Neural progenitor cell (in vitro differentiated cells): ENCODE measurements around the gene NTN3.

Source experiments
- EZH2 ChIP-seq: fragments of 200-600 bp; sonication (generic); IDR thresholded peaks from 2 replicates; pipeline ENCODE4 v1.6.1; 2017; ENCODE audit warnings: antibody characterized with exemption, mild to moderate bottlenecking, moderate library complexity
- EZH2phosphoT487 ChIP-seq: fragments of 200-600 bp; sonication (generic); IDR thresholded peaks from 2 replicates; pipeline ENCODE4 v1.6.1; 2017; ENCODE audit warnings: antibody characterized with exemption
- TF ChIP-seq, protein P1 (sequence below): fragments of 200-600 bp; sonication (generic); IDR thresholded peaks from 2 replicates; pipeline ENCODE4 v1.5.1; 2017; ENCODE audit warnings: antibody characterized with exemption, mild to moderate bottlenecking

DNA sequence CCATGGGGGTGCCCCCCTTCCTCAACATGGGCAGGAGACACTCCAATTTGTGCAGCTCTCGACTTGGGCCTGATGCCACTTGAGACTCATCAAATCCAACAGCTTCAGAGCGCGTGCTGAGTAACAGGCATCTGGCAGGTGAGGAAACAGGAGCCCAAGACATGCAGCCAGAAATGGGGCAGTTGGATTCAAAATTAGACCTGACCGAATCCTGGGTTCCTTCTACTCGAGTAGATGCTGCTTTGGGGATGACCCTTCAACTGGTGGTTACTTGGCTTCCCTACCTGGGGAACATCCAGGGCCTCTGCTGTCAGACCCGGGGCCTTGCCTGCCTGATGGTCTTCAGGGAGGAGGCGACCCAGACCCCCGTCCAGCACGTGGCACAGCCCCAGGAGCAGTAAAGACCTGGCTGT is 488 bp upstream of the NTN3 start:
- TF ChIP-seq, protein P1, sequence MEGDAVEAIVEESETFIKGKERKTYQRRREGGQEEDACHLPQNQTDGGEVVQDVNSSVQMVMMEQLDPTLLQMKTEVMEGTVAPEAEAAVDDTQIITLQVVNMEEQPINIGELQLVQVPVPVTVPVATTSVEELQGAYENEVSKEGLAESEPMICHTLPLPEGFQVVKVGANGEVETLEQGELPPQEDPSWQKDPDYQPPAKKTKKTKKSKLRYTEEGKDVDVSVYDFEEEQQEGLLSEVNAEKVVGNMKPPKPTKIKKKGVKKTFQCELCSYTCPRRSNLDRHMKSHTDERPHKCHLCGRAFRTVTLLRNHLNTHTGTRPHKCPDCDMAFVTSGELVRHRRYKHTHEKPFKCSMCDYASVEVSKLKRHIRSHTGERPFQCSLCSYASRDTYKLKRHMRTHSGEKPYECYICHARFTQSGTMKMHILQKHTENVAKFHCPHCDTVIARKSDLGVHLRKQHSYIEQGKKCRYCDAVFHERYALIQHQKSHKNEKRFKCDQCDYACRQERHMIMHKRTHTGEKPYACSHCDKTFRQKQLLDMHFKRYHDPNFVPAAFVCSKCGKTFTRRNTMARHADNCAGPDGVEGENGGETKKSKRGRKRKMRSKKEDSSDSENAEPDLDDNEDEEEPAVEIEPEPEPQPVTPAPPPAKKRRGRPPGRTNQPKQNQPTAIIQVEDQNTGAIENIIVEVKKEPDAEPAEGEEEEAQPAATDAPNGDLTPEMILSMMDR: no peak
- no peak for TF ChIP-seq EZH2
- TF ChIP-seq EZH2phosphoT487: no peak
